HEK293 (cell line): ENCODE measurements around the gene KRTAP4-7.
"Not testable (repeated sequence)": the region's sequence is repeated elsewhere in the genome, so short reads cannot be mapped to it uniquely, and the experiment has no call there.

Experiments used
- CTCF ChIA-PET: fragments of 350-600 bp; formaldehyde crosslinking; extraction: SDS; loops from one replicate; lab custom pipeline; 2021; ENCODE audit warnings: antibody characterized with exemption; lab: Yijun Ruan, JAX
- POLR2A ChIA-PET: fragments of 300-600 bp; formaldehyde crosslinking; extraction: SDS; loops from one replicate; lab custom pipeline; 2020; ENCODE audit warnings: antibody characterized with exemption, inconsistent platforms; lab: Yijun Ruan, JAX
- H3K27ac ChIP-seq: fragments of 200-500 bp; sonication (Bioruptor generic); 2 replicates; pipeline ENCODE4 v1.5.1; 2014; ENCODE audit warnings: low read depth, low read length, control low read depth, inconsistent platforms; ENCODE audit errors: extremely low read depth
- H3K36me3 ChIP-seq, 2 experiments: fragments of 200-500 bp in 1 of 2; sonication (Bioruptor generic) in 1 of 2; 1 replicate in 1 of 2; 2 replicates in 1 of 2; pipeline ENCODE4 v1.5.1; 2014 to 2017; ENCODE audit warnings: inconsistent platforms in 2 of 2, low read length in 2 of 2; ENCODE audit not compliant: control insufficient read depth in 2 of 2, insufficient read depth in 1 of 2
- H3K4me1 ChIP-seq: fragments of 200-500 bp; sonication (Bioruptor generic); 2 replicates; pipeline ENCODE4 v1.5.1; 2014; ENCODE audit warnings: mild to moderate bottlenecking, low read length, inconsistent platforms; ENCODE audit not compliant: control insufficient read depth, insufficient read depth
- H3K4me3 ChIP-seq: 2 replicates; pipeline ENCODE4 v1.5.1; 2011; ENCODE audit warnings: low read depth, mild to moderate bottlenecking, control low read depth, low read length, moderate library complexity
- H3K9me3 ChIP-seq: fragments of 200-500 bp; sonication (Bioruptor generic); 2 replicates; pipeline ENCODE4 v1.5.1; 2014; ENCODE audit warnings: low read depth, low read length, inconsistent platforms; ENCODE audit not compliant: control insufficient read depth, insufficient read depth
- HIC1 ChIP-seq: fragments of 450-650 bp; formaldehyde crosslinking; IDR thresholded peaks from 2 replicates; pipeline ENCODE4 v1.5.1; 2016; ENCODE audit warnings: missing biosample characterization, missing genetic modification characterization
- HOXD13 ChIP-seq: sonication (generic); formaldehyde crosslinking; IDR thresholded peaks from 2 replicates; pipeline ENCODE4 v1.8.0; 2022; ENCODE audit warnings: missing genetic modification reagents, borderline replicate concordance
- INSM2 ChIP-seq: fragments of 450-650 bp; formaldehyde crosslinking; IDR thresholded peaks from 2 replicates; pipeline ENCODE4 v1.5.1; 2016; ENCODE audit warnings: missing biosample characterization, missing genetic modification characterization
- KLF10 ChIP-seq: fragments of 450-650 bp; IDR thresholded peaks from 2 replicates; pipeline ENCODE4 v1.5.1; 2018; ENCODE audit warnings: missing biosample characterization, mild to moderate bottlenecking, missing genetic modification characterization
- SALL2 ChIP-seq: fragments of 450-650 bp; formaldehyde crosslinking; IDR thresholded peaks from 2 replicates; pipeline ENCODE4 v1.5.0; 2017; ENCODE audit warnings: missing biosample characterization, mild to moderate bottlenecking, missing genetic modification characterization, borderline replicate concordance
- ZBTB10 ChIP-seq: fragments of 450-650 bp; formaldehyde crosslinking; IDR thresholded peaks from 2 replicates; pipeline ENCODE4 v1.5.1; 2016; ENCODE audit warnings: missing biosample characterization, missing genetic modification characterization
- ZBTB21 ChIP-seq: fragments of 450-650 bp; formaldehyde crosslinking; IDR thresholded peaks from 2 replicates; pipeline ENCODE4 v1.5.1; 2017; ENCODE audit warnings: missing biosample characterization, missing genetic modification characterization
- ZBTB44 ChIP-seq: fragments of 450-650 bp; IDR thresholded peaks from 2 replicates; pipeline ENCODE4 v1.5.1; 2018; ENCODE audit warnings: missing biosample characterization, mild to moderate bottlenecking, missing genetic modification characterization
- ZIC2 ChIP-seq: fragments of 450-650 bp; formaldehyde crosslinking; IDR thresholded peaks from 2 replicates; pipeline ENCODE4 v1.5.1; 2016; ENCODE audit warnings: missing biosample characterization, missing genetic modification characterization
- ZNF341 ChIP-seq: fragments of 450-650 bp; formaldehyde crosslinking; IDR thresholded peaks from 2 replicates; pipeline ENCODE4; 2016; ENCODE audit warnings: low read depth, missing biosample characterization, missing genetic modification characterization
- ZNF658 ChIP-seq: fragments of 450-650 bp; formaldehyde crosslinking; IDR thresholded peaks from 2 replicates; pipeline ENCODE4; 2016; ENCODE audit warnings: missing biosample characterization, missing genetic modification characterization
- ZNF707 ChIP-seq: fragments of 450-650 bp; formaldehyde crosslinking; IDR thresholded peaks from 2 replicates; pipeline ENCODE4 v1.5.1; 2016; ENCODE audit warnings: missing biosample characterization, missing genetic modification characterization
- ZNF776 ChIP-seq: fragments of 450-650 bp; formaldehyde crosslinking; IDR thresholded peaks from 2 replicates; pipeline ENCODE4 v1.5.0; 2017; ENCODE audit warnings: missing biosample characterization, missing genetic modification characterization, borderline replicate concordance

The KRTAP4-7 gene

GRCh38 chr17:41098481-41098880 is 14.5 kb downstream of the KRTAP4-7 start (continued):
- TF ChIP-seq HIC1 (tag by site-specific recombination) (no peak), ZNF707 (tag by site-specific recombination) (no peak), ZBTB10 (tag by site-specific recombination) (no peak), ZNF658 (tag by site-specific recombination) (no peak), HOXD13 (CRISPR knock-in tag) (no peak)

- CTCF ChIA-PET, H3K9me3 ChIP-seq, POLR2A ChIA-PET, H3K4me1 ChIP-seq, H3K4me3 ChIP-seq, H3K27ac ChIP-seq, H3K36me3 ChIP-seq: not testable (repeated sequence)
These were observed 15.9 kb downstream of the KRTAP4-7 start for GRCh38 chr17:41099682-41100480.

- ChIA-PET CTCF (no interaction called here), POLR2A (no interaction called here)
- Histone ChIP-seq H3K4me3 (no peak within 1 kb of the TSS), H3K9me3 (no peaks in the 10 kb centered on the region), H3K27ac (no peak within 1 kb of the TSS), H3K4me1 (no peaks in the 10 kb centered on the region), H3K36me3 (no peaks in the 10 kb centered on the region)
- TF ChIP-seq ZNF776 (no peak), ZBTB21 (tag by site-specific recombination) (no peak), ZIC2 (tag by site-specific recombination) (peak; percentile 63), ZBTB44 (tag by site-specific recombination) (no peak), SALL2 (no peak), ZNF341 (tag by site-specific recombination) (no peak), INSM2 (tag by site-specific recombination) (no peak), KLF10 (no peak)
These were observed 17.8 kb downstream of the KRTAP4-7 start, which contains the start of gene KRTAP4-16 for GRCh38 chr17:41101586-41102259. KRTAP4-16 (minus strand) TSS chr17:41102209; CDS start chr17:41102209, 0 bp downstream.
